ENCODE results near the gene IWS1.

DNA sequence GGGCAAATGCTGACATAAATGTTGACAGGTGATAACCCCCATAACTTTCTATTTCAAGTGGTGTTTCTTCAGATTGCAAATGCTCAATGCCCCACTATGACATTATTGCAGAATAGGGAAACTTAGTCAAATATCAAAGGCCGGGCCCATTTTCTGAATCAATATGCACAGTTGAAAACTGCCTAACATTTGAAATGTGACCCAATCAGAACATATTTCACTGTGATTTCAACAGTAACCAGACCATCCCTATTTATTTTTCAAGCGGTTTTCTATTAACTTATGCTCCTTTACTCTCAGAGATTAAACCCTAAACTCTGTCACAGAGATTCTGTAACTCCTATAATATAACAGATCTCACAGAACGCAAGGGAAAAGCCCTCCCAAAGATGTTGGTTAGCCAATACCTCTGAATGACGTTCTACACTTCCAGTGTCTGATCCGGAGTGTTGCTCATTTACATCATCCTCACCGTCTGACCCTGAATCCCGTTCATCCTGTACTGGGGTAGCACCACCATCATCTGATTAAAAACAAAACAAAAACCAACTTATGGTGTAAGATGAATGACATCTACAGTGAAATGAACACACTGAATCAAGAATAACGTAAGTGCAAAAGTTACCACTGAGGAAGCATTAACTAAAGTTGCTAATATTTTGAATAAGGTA, 2.9 kb downstream of the IWS1 start:
- TF ChIP-seq, protein P1, sequence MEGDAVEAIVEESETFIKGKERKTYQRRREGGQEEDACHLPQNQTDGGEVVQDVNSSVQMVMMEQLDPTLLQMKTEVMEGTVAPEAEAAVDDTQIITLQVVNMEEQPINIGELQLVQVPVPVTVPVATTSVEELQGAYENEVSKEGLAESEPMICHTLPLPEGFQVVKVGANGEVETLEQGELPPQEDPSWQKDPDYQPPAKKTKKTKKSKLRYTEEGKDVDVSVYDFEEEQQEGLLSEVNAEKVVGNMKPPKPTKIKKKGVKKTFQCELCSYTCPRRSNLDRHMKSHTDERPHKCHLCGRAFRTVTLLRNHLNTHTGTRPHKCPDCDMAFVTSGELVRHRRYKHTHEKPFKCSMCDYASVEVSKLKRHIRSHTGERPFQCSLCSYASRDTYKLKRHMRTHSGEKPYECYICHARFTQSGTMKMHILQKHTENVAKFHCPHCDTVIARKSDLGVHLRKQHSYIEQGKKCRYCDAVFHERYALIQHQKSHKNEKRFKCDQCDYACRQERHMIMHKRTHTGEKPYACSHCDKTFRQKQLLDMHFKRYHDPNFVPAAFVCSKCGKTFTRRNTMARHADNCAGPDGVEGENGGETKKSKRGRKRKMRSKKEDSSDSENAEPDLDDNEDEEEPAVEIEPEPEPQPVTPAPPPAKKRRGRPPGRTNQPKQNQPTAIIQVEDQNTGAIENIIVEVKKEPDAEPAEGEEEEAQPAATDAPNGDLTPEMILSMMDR (IDR thresholded peaks at IDR 0.05; ENCODE audit: insufficient read depth, low read length, poor library complexity, severe bottlenecking): no peak
- no peak for TF ChIP-seq EZH2phosphoT487 (conservative IDR thresholded peaks at IDR 0.05; ENCODE audit: low read length)
